ENCODE data around the gene STK10. TPM values are rescaled to one million over a fixed set of nuclear protein-coding genes. Genes with fewer than 3 reads are reported as not detected.
A peak's percentile ranks its signal among the peaks of the same experiment; 100 is the strongest.
"Not testable (repeated sequence)": the region's sequence is repeated elsewhere in the genome, so short reads cannot be mapped to it uniquely, and the experiment has no call there.

STK10 gene
- total RNA-seq: 41.9 TPM

GRCh38 chr5:172188033-172188892 lies at the start of gene STK10:
Gene STK10, minus strand, starts transcription at chr5:172188224. Its CDS starts 182 bp downstream, at chr5:172188042.
- peak; percentile 92 for DNase-seq (ENCODE audit: low spot score)

- no peak for DNase-seq (ENCODE audit: low spot score)
These were observed 48.1 kb upstream of the STK10 start for GRCh38 chr5:172235827-172236736.

- no peak for DNase-seq (ENCODE audit: low spot score)
These were observed 47.2 kb upstream of the STK10 start for GRCh38 chr5:172235132-172235780.

GRCh38 chr5:172234031-172234430 lies 46.0 kb upstream of the STK10 start:
- no peak for DNase-seq (ENCODE audit: low spot score)

- DNase-seq (ENCODE audit: low spot score): no peak
These were observed 41.9 kb upstream of the STK10 start for GRCh38 chr5:172229904-172230303.

- DNase-seq (ENCODE audit: low spot score): no peak
These were observed 37.0 kb upstream of the STK10 start for GRCh38 chr5:172224996-172225395.

GRCh38 chr5:172223901-172224873 lies 36.2 kb upstream of the STK10 start:
- DNase-seq (ENCODE audit: low spot score): no peak

- DNase-seq (ENCODE audit: low spot score): no peak
These were observed 31.3 kb upstream of the STK10 start for GRCh38 chr5:172219296-172219695.

- DNase-seq (ENCODE audit: low spot score): no peak
These were observed 28.3 kb upstream of the STK10 start for GRCh38 chr5:172216345-172216744.

GRCh38 chr5:172213126-172213525 lies 25.1 kb upstream of the STK10 start:
- DNase-seq (ENCODE audit: low spot score): no peak

GRCh38 chr5:172211676-172212075 lies 23.7 kb upstream of the STK10 start:
- DNase-seq (ENCODE audit: low spot score): no peak

GRCh38 chr5:172209714-172210113 lies 21.7 kb upstream of the STK10 start:
- DNase-seq (ENCODE audit: low spot score): no peak

- DNase-seq (ENCODE audit: low spot score): no peak
These were observed 19.5 kb upstream of the STK10 start for GRCh38 chr5:172207511-172207910.

GRCh38 chr5:172205984-172206383 lies 18.0 kb upstream of the STK10 start:
- DNase-seq (ENCODE audit: low spot score): not testable (repeated sequence)

- DNase-seq (ENCODE audit: low spot score): no peak
These were observed 12.5 kb upstream of the STK10 start for GRCh38 chr5:172200476-172200875.

GRCh38 chr5:172199446-172199845 lies 11.4 kb upstream of the STK10 start:
- no peak for DNase-seq (ENCODE audit: low spot score)

GRCh38 chr5:172197775-172198174 lies 9.8 kb upstream of the STK10 start:
- not testable (repeated sequence) for DNase-seq (ENCODE audit: low spot score)

GRCh38 chr5:172194985-172195774 lies 7.2 kb upstream of the STK10 start:
- peak; percentile 18 for DNase-seq (ENCODE audit: low spot score)

- DNase-seq (ENCODE audit: low spot score): no peak
These were observed 5.8 kb upstream of the STK10 start, which contains the start of gene EFCAB9 for GRCh38 chr5:172193872-172194271. Gene EFCAB9, plus strand, starts transcription at chr5:172194172. Its CDS starts 1 bp downstream, at chr5:172194173.
